Vagina (tissue), 2 donors: ENCODE data around the gene KLHL2. TPM values are rescaled to one million over a fixed set of nuclear protein-coding genes. Genes with fewer than 3 reads are reported as not detected.

Source experiments
- DNase-seq, 2 donors: peaks; one replicate each; pipeline ENCODE4 v3.0.0-alpha.2; 2017; ENCODE audit errors: extremely low spot score in 2 of 2
- H3K27ac ChIP-seq: fragments of 200-600 bp; sonication (generic); one replicate; pipeline ENCODE4 v1.5.1; 2019
- H3K27me3 ChIP-seq: fragments of 200-600 bp; sonication (generic); one replicate; pipeline ENCODE4 v1.5.1; 2019
- H3K36me3 ChIP-seq, 2 donors: fragments of 200-600 bp; sonication (generic); one replicate each; pipeline ENCODE4 v1.5.1; 2017 to 2019
- H3K4me1 ChIP-seq: fragments of 200-600 bp; sonication (generic); one replicate; pipeline ENCODE4 v1.5.1; 2019
- H3K4me3 ChIP-seq, 2 donors: fragments of 200-600 bp; sonication (generic); 1 replicate in 1 of 2; 2 replicates in 1 of 2; pipeline ENCODE4 v1.5.1; 2016 to 2019
- H3K9me3 ChIP-seq: fragments of 200-600 bp; sonication (generic); one replicate; pipeline ENCODE4 v1.5.1; 2019
- CTCF ChIP-seq, 3 experiments: fragments of 450-650 bp in 2 of 3; fragments of 200-600 bp in 1 of 3; sonication (generic) in 1 of 3; IDR thresholded peaks; one replicate each; pipeline ENCODE4 v1.5.1; 2017 to 2019; ENCODE audit warnings: antibody characterized with exemption in 3 of 3, mild to moderate bottlenecking in 2 of 3, moderate library complexity in 2 of 3
- POLR2A ChIP-seq, 2 donors: fragments of 450-650 bp; IDR thresholded peaks; one replicate each; pipeline ENCODE4 v1.6.1; 2017; ENCODE audit warnings: antibody characterized with exemption in 2 of 2, mild to moderate bottlenecking in 2 of 2, moderate library complexity in 2 of 2
- POLR2AphosphoS5 ChIP-seq, 2 donors: sonication (generic); formaldehyde crosslinking; IDR thresholded peaks; one replicate each; pipeline ENCODE4 v1.9.0; 2017; ENCODE audit warnings: antibody characterized with exemption in 2 of 2, mild to moderate bottlenecking in 2 of 2, low read depth in 1 of 2; ENCODE audit not compliant: insufficient read depth in 1 of 2
- intact Hi-C: fragments of 100-400 bp; cut with DNase I; formaldehyde crosslinking; loops from one replicate; pipeline ENCODE4 v1.15.1; 2023
- total RNA-seq: library from RNA; depleted of rRNA; stranded (reverse); fragments of >200 nt; gene quantifications from one replicate; pipeline ENCODE4 v1.2.3, GENCODE V29; 2016

Gene KLHL2
- total RNA-seq, 1 donor from 2014 or later: 29.5 TPM

- no peaks in the 10 kb centered on the region for H3K4me1 ChIP-seq
- H3K9me3 ChIP-seq: no peaks in the 10 kb centered on the region
- H3K4me3 ChIP-seq: no peak overlapping the region
- no peaks in the 10 kb centered on the region for H3K36me3 ChIP-seq
- no peak overlapping the region for H3K27ac ChIP-seq
- H3K27me3 ChIP-seq: no peaks in the 10 kb centered on the region
- DNase-seq: no peak
- intact Hi-C loops: no loop called here
- TF ChIP-seq CTCF (IDR thresholded peaks at IDR 0.05) (no peak), POLR2A (IDR thresholded peaks at IDR 0.05) (no peak), POLR2AphosphoS5 (IDR thresholded peaks at IDR 0.05; ENCODE audit: insufficient read depth in 1 of 2, low read depth in 1 of 2) (no peak)
Measured at GRCh38 chr4:165192956-165193355, 14.4 kb upstream of the KLHL2 start.

GRCh38 chr4:165194368-165194767 lies 13.0 kb upstream of the KLHL2 start:
- no peaks in the 10 kb centered on the region for H3K4me1 ChIP-seq
- no peaks in the 10 kb centered on the region for H3K36me3 ChIP-seq
- no peaks in the 10 kb centered on the region for H3K27me3 ChIP-seq
- DNase-seq: no peak
- no peak overlapping the region for H3K4me3 ChIP-seq
- H3K9me3 ChIP-seq: no peaks in the 10 kb centered on the region
- no peak overlapping the region for H3K27ac ChIP-seq
- TF ChIP-seq POLR2A (IDR thresholded peaks at IDR 0.05) (no peak), CTCF (IDR thresholded peaks at IDR 0.05) (no peak)
- intact Hi-C loops: no loop called here

GRCh38 chr4:165198329-165198728 lies 9.0 kb upstream of the KLHL2 start:
- TF ChIP-seq POLR2A (IDR thresholded peaks at IDR 0.05) (no peak), POLR2AphosphoS5 (IDR thresholded peaks at IDR 0.05; ENCODE audit: insufficient read depth in 1 of 2, low read depth in 1 of 2) (no peak), CTCF (IDR thresholded peaks at IDR 0.05) (no peak)
- no peak overlapping the region for H3K4me3 ChIP-seq
- no peaks in the 10 kb centered on the region for H3K4me1 ChIP-seq
- H3K9me3 ChIP-seq: no peaks in the 10 kb centered on the region
- intact Hi-C loops: no loop called here
- no peak overlapping the region for H3K27ac ChIP-seq
- no peaks in the 10 kb centered on the region for H3K36me3 ChIP-seq
- no peaks in the 10 kb centered on the region for H3K27me3 ChIP-seq
- DNase-seq: no peak

- TF ChIP-seq CTCF (IDR thresholded peaks at IDR 0.05) (no peak), POLR2A (IDR thresholded peaks at IDR 0.05) (no peak), POLR2AphosphoS5 (IDR thresholded peaks at IDR 0.05; ENCODE audit: insufficient read depth in 1 of 2, low read depth in 1 of 2) (no peak)
- intact Hi-C loops: no loop called here
- no peak for DNase-seq
- H3K27me3 ChIP-seq: no peaks in the 10 kb centered on the region
- H3K27ac ChIP-seq: no peak overlapping the region
- H3K36me3 ChIP-seq: no peaks in the 10 kb centered on the region
- H3K4me1 ChIP-seq: no peaks in the 10 kb centered on the region
- no peak overlapping the region for H3K4me3 ChIP-seq
- H3K9me3 ChIP-seq: no peaks in the 10 kb centered on the region
Measured at GRCh38 chr4:165199286-165199685, 8.1 kb upstream of the KLHL2 start.

GRCh38 chr4:165199722-165200121 lies 7.6 kb upstream of the KLHL2 start:
- intact Hi-C loops: loop anchor here (10.0 kb wide), 1 partner anchor 125 kb away; the partner anchor contains the start of gene MSMO1
- TF ChIP-seq POLR2AphosphoS5 (IDR thresholded peaks at IDR 0.05; ENCODE audit: insufficient read depth in 1 of 2, low read depth in 1 of 2) (no peak), CTCF (IDR thresholded peaks at IDR 0.05) (no peak), POLR2A (IDR thresholded peaks at IDR 0.05) (no peak)

More at GRCh38 chr4:165199722-165200121, 7.6 kb upstream of the KLHL2 start:
- Histone ChIP-seq H3K36me3 (no peaks in the 10 kb centered on the region), H3K4me3 (no peak overlapping the region), H3K27me3 (no peaks in the 10 kb centered on the region), H3K9me3 (no peaks in the 10 kb centered on the region), H3K4me1 (no peaks in the 10 kb centered on the region), H3K27ac (no peak overlapping the region)
- no peak for DNase-seq
